OCI-LY3 (cell line): Measurements from ENCODE around the gene BPIFB2.

Experiments used
- H2AFZ ChIP-seq: fragments of 200-600, 300-600 bp; shearing (Covaris generic); 2 replicates; pipeline ENCODE4 v1.6.0; 2014; ENCODE audit warnings: antibody characterized with exemption, low read depth, low read length
- H3K27ac ChIP-seq: fragments of 200-600, 300-600 bp; sonication (generic); 2 replicates; pipeline ENCODE4 v1.5.1; 2014; ENCODE audit warnings: mild to moderate bottlenecking, low read length, moderate library complexity, mixed read lengths
- H3K27me3 ChIP-seq: fragments of 200-600, 300-600 bp; sonication (generic); 2 replicates; pipeline ENCODE4 v1.6.1; 2014; ENCODE audit warnings: low read depth, low read length, mixed read lengths
- H3K36me3 ChIP-seq: fragments of 200-600, 300-600 bp; sonication (generic); replicated peaks from 2 replicates; pipeline ENCODE3; 2014; ENCODE audit warnings: low read depth, low read length, mixed read lengths
- H3K4me1 ChIP-seq: fragments of 300-600, 200-600 bp; sonication (generic); 2 replicates; pipeline ENCODE4 v1.6.1; 2014; ENCODE audit warnings: low read length, mixed read lengths
- H3K4me2 ChIP-seq: fragments of 200-600, 300-600 bp; sonication (generic); 2 replicates; pipeline ENCODE4 v1.6.1; 2014; ENCODE audit warnings: low read length, mixed read lengths
- H3K4me3 ChIP-seq: fragments of 300-600, 200-600 bp; sonication (generic); 2 replicates; pipeline ENCODE4 v1.5.1; 2014; ENCODE audit warnings: antibody characterized with exemption, mild to moderate bottlenecking, low read length, moderate library complexity
- H3K79me2 ChIP-seq: fragments of 300-600, 200-600 bp; shearing (Covaris generic); 2 replicates; pipeline ENCODE4 v1.6.1; 2014; ENCODE audit warnings: mild to moderate bottlenecking, low read length, mixed read lengths
- H3K9ac ChIP-seq: fragments of 300-600, 200-600 bp; shearing (Covaris generic); 2 replicates; pipeline ENCODE4 v1.6.0; 2014; ENCODE audit warnings: mild to moderate bottlenecking, low read length, moderate library complexity
- H3K9me3 ChIP-seq: fragments of 200-600, 300-600 bp; shearing (Covaris generic); 2 replicates; pipeline ENCODE4 v1.6.1; 2014; ENCODE audit warnings: low read length, mixed read lengths; ENCODE audit not compliant: insufficient read depth
- H4K20me1 ChIP-seq: fragments of 200-600, 300-600 bp; sonication (generic); 2 replicates; pipeline ENCODE4 v1.6.1; 2016; ENCODE audit warnings: low read length, mixed read lengths; ENCODE audit not compliant: insufficient read depth
- EZH2phosphoT487 ChIP-seq: fragments of 200-600 bp; shearing (Covaris generic); IDR thresholded peaks from 2 replicates; pipeline ENCODE4 v1.6.1; 2018; ENCODE audit warnings: antibody characterized with exemption, mixed run types, low read depth
- TF ChIP-seq, protein P1 (sequence below): fragments of 200-600, 300-600 bp; sonication (generic); IDR thresholded peaks from 2 replicates; pipeline ENCODE4 v1.5.1; 2014; ENCODE audit warnings: antibody characterized with exemption, low read length, low read depth

BPIFB2 gene

DNA sequence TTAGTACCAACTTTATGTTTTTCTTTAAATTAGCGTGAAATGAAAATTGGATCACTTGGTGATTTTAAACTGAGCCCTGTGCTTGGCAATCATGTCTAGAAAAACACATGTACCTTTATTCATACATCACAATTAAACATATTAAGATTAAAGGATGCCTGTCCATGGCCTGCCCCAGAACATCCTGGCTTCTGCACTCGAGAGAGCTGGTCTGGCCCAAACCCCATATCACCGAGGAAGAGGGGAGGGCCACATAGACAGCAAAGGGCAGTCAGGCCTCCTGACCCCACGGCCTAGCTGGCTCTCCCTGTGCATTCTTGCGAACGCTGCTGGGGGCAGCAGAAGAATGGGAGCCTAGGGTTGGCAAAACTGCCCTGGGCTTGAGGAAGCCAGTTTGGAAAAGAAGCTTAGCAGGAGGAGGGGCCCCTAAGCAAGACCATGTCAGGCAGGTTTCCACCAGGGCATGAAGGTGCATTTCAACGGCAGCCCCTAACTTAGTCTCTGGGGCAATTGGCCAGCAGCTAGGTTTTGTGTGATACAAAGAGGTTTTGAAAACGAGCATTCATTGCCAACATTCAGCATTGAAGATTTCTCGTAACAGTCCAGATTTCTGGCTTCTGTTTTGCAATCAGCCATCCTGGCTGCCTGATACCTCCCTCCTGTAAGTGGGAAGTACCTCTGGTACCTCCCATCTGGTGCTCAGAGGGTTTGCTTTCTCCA is 54.8 kb downstream of the BPIFB2 start:
- no peak overlapping the region for H2AFZ ChIP-seq

DNA sequence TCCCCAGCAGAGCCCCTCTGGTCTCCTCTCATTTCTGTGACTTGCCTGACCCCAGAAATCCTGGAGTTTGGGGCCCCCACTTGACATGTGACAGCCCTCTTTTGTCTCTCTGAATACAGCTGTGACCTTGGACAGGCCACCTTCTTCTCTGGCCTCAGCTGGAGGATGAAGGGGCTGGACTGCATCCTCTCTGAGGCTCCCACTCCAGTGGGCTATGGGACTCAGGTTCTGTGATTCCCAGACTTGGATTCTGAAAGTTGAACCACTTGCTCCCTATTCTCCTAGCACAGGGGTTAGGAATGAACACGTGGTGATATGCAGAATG is 55.3 kb downstream of the BPIFB2 start:
- H3K79me2 ChIP-seq = no peaks in the 10 kb centered on the region
- no peaks in the 10 kb centered on the region for H3K36me3 ChIP-seq
- no peak overlapping the region for H3K4me2 ChIP-seq
- no peaks in the 10 kb centered on the region for H3K9me3 ChIP-seq
- no peak for TF ChIP-seq EZH2phosphoT487
- TF ChIP-seq, protein P1, sequence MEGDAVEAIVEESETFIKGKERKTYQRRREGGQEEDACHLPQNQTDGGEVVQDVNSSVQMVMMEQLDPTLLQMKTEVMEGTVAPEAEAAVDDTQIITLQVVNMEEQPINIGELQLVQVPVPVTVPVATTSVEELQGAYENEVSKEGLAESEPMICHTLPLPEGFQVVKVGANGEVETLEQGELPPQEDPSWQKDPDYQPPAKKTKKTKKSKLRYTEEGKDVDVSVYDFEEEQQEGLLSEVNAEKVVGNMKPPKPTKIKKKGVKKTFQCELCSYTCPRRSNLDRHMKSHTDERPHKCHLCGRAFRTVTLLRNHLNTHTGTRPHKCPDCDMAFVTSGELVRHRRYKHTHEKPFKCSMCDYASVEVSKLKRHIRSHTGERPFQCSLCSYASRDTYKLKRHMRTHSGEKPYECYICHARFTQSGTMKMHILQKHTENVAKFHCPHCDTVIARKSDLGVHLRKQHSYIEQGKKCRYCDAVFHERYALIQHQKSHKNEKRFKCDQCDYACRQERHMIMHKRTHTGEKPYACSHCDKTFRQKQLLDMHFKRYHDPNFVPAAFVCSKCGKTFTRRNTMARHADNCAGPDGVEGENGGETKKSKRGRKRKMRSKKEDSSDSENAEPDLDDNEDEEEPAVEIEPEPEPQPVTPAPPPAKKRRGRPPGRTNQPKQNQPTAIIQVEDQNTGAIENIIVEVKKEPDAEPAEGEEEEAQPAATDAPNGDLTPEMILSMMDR = no peak
- H3K27ac ChIP-seq = no peak overlapping the region
- no peak overlapping the region for H2AFZ ChIP-seq
- no peaks in the 10 kb centered on the region for H3K4me1 ChIP-seq
- no peak overlapping the region for H3K9ac ChIP-seq
- H4K20me1 ChIP-seq = no peaks in the 10 kb centered on the region
- H3K4me3 ChIP-seq = no peak overlapping the region
- H3K27me3 ChIP-seq = no peaks in the 10 kb centered on the region

More for the DNA sequence above, 54.8 kb downstream of the BPIFB2 start:
- Histone ChIP-seq H3K27me3 (no peaks in the 10 kb centered on the region), H3K4me1 (no peaks in the 10 kb centered on the region), H3K9ac (no peak overlapping the region), H3K9me3 (no peaks in the 10 kb centered on the region), H3K4me3 (no peak overlapping the region), H3K79me2 (no peaks in the 10 kb centered on the region), H3K36me3 (no peaks in the 10 kb centered on the region), H3K4me2 (no peak overlapping the region), H3K27ac (no peak overlapping the region), H4K20me1 (no peaks in the 10 kb centered on the region)
- no peak for TF ChIP-seq EZH2phosphoT487
- TF ChIP-seq, protein P1 = no peak

DNA sequence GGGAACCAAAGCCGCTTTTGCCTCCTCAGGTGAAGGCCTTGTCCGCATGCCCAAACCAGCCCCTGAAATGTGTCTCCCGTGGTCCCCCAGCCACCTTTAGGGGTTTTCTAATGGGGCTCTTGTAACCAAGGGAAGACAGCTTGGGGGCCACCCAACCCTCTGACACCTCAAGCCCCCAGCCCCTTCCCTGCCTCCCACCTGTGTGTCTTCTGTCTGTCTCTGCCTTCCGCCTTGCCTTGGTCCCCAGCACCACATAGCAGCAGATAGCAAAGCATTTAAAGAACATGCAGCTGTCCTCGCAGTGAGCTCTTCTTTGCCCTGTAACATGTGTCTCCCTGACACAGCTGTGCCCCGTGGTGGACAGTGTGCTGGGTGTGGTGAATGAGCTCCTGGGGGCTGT is 55.8 kb downstream of the BPIFB2 start:
- no peak overlapping the region for H3K9ac ChIP-seq
- H2AFZ ChIP-seq = no peak overlapping the region
- H3K36me3 ChIP-seq = no peaks in the 10 kb centered on the region
- H3K4me3 ChIP-seq = no peak overlapping the region
- no peak overlapping the region for H3K4me2 ChIP-seq
- H4K20me1 ChIP-seq = no peaks in the 10 kb centered on the region
- H3K9me3 ChIP-seq = no peaks in the 10 kb centered on the region
- no peak overlapping the region for H3K27ac ChIP-seq
- no peaks in the 10 kb centered on the region for H3K79me2 ChIP-seq
- no peaks in the 10 kb centered on the region for H3K4me1 ChIP-seq
- no peak for TF ChIP-seq EZH2phosphoT487
- TF ChIP-seq, protein P1 = no peak
- H3K27me3 ChIP-seq = no peaks in the 10 kb centered on the region

DNA sequence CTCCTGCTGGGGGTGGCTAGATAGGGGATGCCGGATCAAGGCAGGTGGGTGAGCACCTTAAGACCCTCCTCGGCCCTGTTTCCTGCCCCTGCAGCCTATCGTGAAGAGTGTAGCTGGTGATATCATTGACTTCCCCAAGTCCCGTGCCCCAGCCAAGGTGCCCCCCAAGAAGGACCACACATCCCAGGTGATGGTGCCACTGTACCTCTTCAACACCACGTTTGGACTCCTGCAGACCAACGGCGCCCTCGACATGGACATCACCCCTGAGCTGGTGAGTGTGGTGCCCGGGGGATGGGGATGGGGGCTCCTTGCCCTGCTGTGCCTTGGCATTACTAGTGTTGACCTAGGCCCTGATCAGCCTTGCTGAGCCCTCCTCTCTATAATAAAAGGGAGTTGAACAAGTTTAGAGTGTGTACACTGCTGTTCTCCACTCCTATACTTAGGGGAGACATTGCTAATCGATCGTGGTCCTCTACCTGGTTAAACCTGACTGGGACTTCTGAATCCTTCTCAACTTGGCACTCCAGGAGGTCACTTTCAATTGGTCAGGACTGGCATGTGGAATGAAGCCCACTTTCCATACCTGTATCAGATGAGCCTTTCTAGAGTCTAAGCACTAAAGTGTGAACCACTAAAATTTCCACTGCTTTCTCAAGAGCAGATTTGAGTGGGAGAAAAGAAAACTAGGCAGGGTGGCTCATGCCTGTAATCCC is 57.2 kb downstream of the BPIFB2 start:
- TF ChIP-seq, protein P1 = no peak
- TF ChIP-seq EZH2phosphoT487 = no peak
- Histone ChIP-seq H4K20me1 (no peaks in the 10 kb centered on the region), H2AFZ (no peak overlapping the region), H3K4me2 (no peak overlapping the region), H3K79me2 (no peaks in the 10 kb centered on the region), H3K4me3 (no peak overlapping the region), H3K36me3 (no peaks in the 10 kb centered on the region), H3K9me3 (no peaks in the 10 kb centered on the region), H3K27me3 (no peaks in the 10 kb centered on the region), H3K27ac (no peak overlapping the region), H3K4me1 (no peaks in the 10 kb centered on the region), H3K9ac (no peak overlapping the region)
